Activated CD4-positive, alpha-beta T cell treated with anti-CD3 and anti-CD28 coated beads, Interleukin-2, amount 50 U/mL, for 16 hours (primary cell): ENCODE data around the gene VWA5B2.

Source experiments
- DNase-seq: peaks from one replicate; pipeline ENCODE4 v3.0.0-alpha.2; 2020

VWA5B2 gene

DNA sequence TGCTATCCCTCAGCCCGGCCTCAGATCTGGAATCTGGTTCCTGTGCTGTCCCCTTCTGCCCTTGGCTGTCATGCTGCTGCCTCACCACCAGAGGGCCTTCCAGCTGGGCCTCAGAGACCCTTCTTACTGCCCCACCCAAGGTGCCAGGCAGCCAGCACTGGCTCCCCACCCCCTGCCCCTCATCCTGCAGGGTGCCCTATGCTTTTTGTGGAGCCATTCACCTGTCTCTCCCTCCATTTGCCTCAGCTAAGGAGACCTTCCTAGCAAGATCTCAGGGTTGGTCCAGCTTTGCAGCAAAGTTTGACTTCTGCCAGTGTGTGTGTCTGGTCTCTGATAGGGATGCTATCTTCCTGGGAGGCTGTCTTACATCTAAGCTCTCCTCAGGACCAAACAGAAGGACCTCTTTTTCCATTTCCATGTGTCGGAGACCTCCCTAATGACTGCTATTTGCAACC lies 1.9 kb upstream of the VWA5B2 start:
- DNase-seq = peak; percentile 56

DNA sequence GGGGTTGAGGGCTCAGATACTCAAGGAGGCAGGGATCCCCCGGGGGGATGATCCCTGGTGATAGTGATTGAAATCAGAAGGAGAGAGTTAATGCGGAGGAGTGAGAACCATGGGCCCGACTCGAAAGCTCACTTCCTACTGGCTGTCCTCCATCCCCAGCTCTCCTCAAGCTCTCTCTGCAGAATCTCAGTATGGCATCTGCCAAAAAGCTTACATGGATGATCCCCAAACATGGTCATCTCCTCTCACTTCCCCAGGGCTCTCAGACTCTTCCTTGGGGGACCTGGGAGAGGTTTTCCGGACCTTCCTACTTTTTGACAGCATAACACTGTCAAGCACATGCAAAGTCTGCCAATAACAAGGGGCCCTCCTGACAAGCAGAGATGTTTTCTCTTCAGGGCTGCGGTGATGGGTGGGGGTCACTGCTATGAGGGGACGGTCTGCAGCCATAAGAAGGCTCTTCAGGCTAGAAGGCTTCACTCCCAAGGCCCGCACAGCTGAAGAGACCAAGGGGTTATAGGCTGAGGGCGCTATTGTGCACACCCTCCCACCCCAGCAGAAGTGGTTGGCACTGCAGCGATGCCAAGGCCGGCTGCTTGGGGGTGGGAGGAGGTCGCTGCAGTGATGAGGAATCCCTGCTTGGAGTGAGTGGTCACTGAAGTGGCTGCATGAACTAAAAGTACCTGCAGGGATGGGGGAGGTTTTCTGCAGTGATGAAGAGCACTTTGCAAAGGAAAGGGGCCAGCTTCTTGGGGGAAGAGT lies 828 bp upstream of the VWA5B2 start:
- DNase-seq = no peak

GRCh38 chr3:184230081-184230602 lies 757 bp downstream of the VWA5B2 start:
- no peak for DNase-seq

DNA sequence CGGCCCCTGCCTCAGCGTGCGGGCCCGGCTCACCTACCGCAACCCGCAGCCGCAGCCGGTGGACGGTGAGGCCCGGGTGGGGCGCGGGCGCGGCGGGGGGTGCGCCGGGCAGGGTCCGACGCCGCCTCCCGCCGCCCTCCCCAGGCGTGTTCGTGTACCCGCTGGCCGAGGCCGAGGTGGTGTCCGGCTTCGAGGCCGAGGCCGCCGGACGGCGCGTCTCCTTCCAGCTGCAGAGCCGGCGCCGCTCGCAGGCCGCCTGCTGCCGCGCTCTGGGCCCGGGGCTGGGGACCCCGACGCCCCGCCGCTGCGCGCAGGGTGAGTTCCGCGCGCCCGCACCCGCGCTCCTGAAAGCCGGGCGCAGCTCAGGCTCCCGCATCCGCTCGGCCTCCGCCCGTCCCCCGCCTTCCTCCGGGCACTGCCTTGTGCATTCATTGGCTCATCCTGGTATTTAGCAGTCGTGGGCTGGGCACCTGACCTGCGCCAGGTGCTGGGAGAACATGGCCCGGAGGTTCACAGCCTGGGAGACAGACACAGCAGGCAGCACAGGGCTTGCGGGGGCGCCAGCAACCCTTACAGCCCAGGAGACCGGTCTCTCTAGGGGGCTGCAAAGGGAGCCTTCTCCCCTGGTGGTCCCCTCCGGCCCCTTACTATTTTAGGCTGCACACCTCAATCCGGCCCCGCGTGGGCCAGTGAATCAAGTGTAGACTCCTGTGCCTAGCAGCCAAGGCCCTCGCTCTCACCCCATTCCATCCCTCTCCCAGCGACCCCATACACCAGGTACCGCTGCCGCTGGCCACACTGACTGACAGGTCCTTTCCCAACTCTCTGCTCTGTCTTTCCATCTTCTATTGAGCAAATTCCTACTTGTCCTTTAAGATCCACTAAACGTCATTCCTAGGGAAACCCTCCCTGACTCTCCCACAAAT lies 1.5 kb downstream of the VWA5B2 start:
- DNase-seq = no peak

DNA sequence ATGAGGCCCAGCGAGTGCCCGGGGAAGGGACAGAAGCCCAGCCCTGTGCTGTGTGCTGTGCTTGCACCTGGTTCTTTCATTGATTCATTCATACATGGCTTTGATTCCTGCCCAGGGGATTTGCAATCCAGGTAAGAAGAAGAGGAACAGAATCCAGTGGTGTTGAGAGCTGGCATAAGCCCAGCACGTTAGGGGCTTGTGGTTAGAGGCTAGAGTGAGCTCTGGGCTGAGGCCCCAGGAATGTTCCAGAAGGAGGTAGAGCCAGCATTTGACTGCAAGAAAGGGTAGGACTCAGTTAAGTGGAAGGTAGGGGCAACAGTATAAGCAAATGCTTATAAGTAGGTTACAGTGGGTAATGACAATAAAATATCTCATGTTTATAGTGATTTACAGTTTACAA lies 2.3 kb downstream of the VWA5B2 start:
- DNase-seq = no peak

GRCh38 chr3:184233127-184233843 lies 3.9 kb downstream of the VWA5B2 start:
- no peak for DNase-seq

DNA sequence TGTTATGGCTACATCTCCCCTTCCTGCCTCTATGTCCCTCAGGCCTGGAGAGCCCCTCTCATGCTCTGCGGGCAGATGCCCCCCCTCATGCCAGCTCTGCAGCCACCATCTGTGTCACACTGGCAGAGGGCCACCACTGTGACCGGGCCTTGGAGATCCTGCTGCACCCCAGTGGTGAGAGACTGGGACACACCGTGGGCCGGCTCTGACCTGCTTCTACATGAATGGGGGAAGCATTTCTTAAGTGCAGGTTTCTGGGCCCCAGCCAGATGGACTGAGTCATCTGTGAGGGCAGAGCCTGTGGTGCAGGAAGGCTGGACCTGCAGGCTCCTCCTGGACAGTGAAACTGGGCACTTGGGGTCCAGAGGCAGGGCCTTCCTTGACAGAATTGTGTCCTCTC lies 4.8 kb downstream of the VWA5B2 start:
- DNase-seq = no peak

DNA sequence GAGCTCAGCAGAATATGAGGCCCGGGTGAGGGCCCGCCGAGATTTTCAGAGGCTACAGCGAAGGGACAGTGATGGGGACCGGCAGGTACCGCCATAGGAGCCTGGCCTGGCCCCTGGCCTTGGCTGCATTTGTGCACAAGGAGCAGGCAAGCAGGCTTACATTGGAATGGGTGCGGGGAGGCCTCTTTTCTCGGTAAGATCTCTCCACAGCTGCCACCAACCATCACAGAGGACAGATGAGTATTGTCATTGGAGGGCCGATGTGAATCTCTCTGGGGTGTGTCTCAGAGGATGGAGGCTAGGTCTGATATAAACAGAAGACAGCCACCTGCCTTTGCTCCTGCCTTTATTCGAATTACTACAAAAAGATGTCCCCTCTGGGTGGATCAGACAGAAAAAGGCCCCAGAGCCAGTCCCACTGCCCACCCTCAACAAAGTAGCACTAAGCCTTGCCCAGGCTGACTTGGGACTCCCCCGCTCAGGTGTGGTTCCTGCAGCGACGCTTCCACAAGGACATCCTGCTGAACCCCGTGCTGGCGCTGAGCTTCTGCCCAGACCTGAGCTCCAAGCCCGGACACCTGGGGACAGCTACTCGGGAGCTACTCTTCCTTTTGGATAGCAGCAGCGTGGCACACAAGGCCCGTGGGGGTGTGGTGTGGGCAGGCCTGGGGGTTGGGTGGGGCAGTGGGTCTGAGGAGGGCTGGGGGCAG lies 5.4 kb downstream of the VWA5B2 start:
- DNase-seq = no peak

GRCh38 chr3:184235381-184236032 lies 6.1 kb downstream of the VWA5B2 start:
- no peak for DNase-seq

- DNase-seq = no peak
Measured at GRCh38 chr3:184236033-184236410, 6.6 kb downstream of the VWA5B2 start.

DNA sequence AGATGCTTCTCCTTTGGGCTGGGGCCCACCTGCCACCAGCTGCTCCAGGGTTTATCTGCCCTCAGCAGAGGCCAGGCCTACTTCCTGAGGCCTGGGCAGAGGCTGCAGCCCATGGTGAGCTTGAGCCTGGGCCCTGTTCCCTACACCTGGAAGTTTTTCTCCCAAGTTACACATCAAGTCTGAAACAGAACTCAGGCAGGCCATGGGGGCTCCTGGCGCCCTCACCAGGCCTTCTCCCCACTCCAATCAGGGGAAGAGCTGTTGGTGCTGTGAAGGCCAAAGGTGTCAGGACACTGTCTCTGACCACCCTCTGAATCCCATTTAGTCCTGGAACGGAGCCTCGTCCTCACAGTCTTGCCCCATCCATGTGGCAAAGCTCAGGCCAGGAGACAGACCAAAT lies 7.3 kb downstream of the VWA5B2 start:
- no peak for DNase-seq

DNA sequence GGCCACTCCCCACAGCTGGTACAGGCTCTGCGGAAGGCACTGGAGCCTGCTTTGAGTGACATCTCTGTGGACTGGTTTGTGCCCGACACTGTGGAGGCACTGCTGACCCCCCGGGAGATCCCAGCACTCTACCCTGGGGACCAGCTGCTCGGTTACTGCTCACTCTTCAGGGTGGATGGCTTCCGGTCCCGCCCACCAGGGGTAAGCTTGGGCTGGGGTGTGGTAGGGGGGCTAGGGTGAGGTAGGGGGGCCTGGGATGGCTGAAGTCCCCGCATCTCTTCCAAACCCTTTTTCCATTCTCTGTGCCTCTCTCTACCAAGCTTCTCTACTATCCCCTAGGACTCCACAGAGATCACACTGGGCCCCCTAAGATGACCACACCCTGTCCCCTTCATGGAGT lies 7.8 kb downstream of the VWA5B2 start:
- no peak for DNase-seq

DNA sequence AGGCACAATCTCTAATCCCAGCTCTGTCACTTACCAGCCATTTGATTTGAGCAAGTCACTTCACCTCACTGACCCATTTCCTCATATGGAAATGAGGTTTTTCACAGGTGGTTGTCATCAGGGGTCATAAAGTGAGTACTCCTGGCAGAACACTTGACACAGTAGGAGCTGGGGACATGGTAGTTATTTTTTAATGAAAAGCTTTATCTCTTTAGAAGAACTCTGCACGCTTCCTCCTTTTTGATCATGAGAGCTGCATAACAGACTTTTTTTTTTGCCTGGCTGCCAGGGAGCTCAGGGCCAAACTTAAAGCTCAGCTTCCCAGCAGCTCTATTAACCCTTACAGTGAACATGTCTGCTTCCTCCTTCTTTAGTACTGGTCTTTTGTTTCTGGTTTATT lies 8.4 kb downstream of the VWA5B2 start:
- no peak for DNase-seq

DNA sequence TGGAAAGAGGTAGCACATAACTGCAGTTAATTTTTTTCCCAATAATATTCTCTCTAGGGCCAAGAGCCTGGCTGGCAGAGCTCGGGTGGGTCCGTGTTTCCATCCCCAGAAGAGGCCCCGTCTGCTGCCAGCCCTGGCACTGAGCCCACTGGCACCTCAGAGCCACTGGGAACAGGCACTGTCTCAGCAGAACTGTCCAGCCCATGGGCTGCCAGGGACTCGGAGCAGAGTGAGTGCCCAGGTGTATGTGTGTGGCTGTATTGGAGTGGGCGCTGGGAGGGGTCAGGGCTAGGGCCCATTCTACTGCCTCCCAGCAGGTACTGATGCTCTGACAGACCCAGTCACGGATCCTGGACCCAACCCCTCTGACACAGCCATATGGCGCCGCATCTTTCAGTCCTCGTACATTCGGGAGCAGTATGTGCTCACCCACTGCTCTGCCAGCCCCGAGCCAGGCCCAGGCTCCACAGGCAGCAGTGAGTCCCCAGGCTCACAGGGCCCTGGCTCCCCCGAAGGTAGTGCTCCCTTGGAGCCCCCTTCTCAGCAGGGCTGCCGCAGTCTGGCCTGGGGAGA lies 8.9 kb downstream of the VWA5B2 start:
- DNase-seq = no peak

- no peak for DNase-seq
Measured at GRCh38 chr3:184239221-184239620, 9.8 kb downstream of the VWA5B2 start.

DNA sequence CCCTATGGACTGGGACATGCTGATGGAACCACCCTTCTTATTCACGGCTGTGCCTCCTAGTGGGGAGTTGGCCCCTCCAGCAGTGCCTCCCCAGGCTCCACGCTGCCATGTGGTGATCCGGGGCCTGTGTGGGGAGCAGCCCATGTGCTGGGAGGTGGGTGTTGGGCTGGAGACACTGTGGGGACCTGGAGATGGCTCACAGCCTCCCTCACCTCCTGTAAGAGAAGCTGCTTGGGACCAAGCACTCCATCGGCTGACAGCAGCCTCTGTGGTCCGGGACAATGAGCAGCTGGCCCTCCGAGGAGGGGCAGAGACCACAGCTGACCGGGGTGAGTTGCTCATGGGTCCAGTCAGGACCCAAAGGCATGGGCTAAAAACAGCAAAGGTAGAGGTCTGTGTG lies 10.3 kb downstream of the VWA5B2 start:
- DNase-seq = no peak

- DNase-seq = no peak
Measured at GRCh38 chr3:184240384-184241140, 11.2 kb downstream of the VWA5B2 start.

DNA sequence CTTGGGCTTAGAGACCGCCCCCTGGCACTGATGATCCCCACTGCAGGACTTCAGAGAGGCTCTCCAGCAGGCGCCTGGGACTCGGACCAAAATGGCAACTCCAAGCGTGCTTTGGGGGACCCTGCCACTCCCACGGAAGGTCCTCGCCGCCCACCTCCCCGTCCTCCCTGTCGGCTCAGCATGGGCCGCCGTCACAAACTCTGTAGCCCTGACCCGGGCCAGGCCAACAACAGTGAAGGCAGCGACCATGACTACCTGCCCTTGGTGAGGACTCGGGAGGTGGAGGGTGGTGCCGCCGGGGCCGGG lies 11.7 kb downstream of the VWA5B2 start:
- DNase-seq = no peak

DNA sequence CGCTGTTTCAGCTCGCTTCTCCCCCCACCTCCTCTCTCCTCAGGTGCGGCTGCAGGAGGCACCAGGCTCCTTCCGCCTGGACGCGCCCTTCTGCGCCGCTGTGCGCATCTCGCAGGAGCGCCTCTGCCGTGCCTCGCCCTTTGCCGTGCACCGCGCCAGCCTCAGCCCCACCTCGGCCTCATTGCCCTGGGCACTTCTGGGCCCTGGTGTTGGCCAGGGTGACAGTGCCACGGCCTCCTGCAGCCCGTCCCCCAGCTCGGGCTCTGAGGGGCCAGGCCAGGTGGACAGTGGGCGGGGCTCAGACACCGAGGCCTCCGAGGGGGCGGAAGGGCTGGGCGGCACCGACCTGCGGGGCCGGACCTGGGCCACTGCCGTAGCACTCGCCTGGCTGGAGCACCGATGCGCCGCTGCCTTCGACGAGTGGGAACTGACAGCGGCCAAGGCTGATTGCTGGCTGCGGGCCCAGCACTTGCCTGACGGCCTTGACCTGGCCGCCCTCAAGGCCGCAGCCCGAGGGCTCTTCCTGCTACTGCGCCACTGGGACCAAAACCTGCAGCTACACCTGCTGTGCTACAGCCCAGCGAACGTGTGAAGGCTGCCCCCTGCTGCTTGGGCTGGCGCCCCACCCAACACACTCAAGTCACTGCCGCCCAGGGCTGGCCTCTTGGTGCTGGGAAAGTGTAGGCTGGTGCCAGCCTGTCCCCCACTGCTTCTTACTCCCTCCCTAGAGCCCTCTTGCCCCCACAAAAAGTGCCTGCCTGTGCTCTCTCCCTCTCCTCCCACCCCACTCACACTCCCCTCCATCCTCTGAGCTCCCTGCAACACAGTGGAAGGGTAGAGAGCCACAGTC lies 12.3 kb downstream of the VWA5B2 start:
- no peak for DNase-seq

- DNase-seq = no peak
Measured at GRCh38 chr3:184242297-184242685, 12.9 kb downstream of the VWA5B2 start.
